Liver (tissue), 9 donors: ENCODE data around the gene ZNF746. TPM values are rescaled to one million over a fixed set of nuclear protein-coding genes. Genes with fewer than 3 reads are reported as not detected.
"Not testable (repeated sequence)": the region's sequence is repeated elsewhere in the genome, so short reads cannot be mapped to it uniquely, and the experiment has no call there.

ENCODE experiments used
- DNase-seq: peaks from one replicate; pipeline ENCODE4 v3.0.0-alpha.2; 2017; ENCODE audit warnings: low spot score
- H3K27ac ChIP-seq, 2 donors: one replicate each; pipeline ENCODE4 v1.7.0; 2013; ENCODE audit warnings: inconsistent platforms in 2 of 2, low read length in 2 of 2, control low read depth in 1 of 2, low read depth in 1 of 2, mild to moderate bottlenecking in 1 of 2
- H3K27me3 ChIP-seq, 4 donors: one replicate each; pipeline versions ENCODE4 v1.6.1 to v1.7.0; 2013; ENCODE audit warnings: low read length in 3 of 4, inconsistent platforms in 1 of 4, mild to moderate bottlenecking in 1 of 4, moderate library complexity in 1 of 4; ENCODE audit not compliant: control insufficient read depth in 4 of 4, insufficient read depth in 4 of 4
- H3K36me3 ChIP-seq, 4 donors: one replicate each; pipeline versions ENCODE4 v1.6.1 to v1.7.0; 2013; ENCODE audit warnings: low read length in 3 of 4, mild to moderate bottlenecking in 3 of 4, low read depth in 1 of 4, moderate library complexity in 1 of 4; ENCODE audit not compliant: control insufficient read depth in 4 of 4, insufficient read depth in 3 of 4
- H3K4me1 ChIP-seq, 4 donors: one replicate each; pipeline versions ENCODE4 v1.6.1 to v1.7.0; 2013; ENCODE audit warnings: low read length in 3 of 4, mild to moderate bottlenecking in 3 of 4, moderate library complexity in 1 of 4; ENCODE audit not compliant: control insufficient read depth in 4 of 4, insufficient read depth in 4 of 4
- H3K4me3 ChIP-seq, 3 donors: one replicate each; pipeline versions ENCODE4 v1.6.1 to v1.7.0; 2013; ENCODE audit warnings: low read length in 3 of 3, control low read depth in 1 of 3, low read depth in 1 of 3, mild to moderate bottlenecking in 1 of 3
- H3K9ac ChIP-seq, 2 donors: one replicate each; pipeline ENCODE4 v1.7.0; 2013; ENCODE audit warnings: low read length in 2 of 2, mild to moderate bottlenecking in 2 of 2, moderate library complexity in 2 of 2, control low read depth in 1 of 2, low read depth in 1 of 2
- H3K9me3 ChIP-seq, 4 donors: one replicate each; pipeline versions ENCODE4 v1.6.1 to v1.7.0; 2013; ENCODE audit warnings: low read length in 3 of 4; ENCODE audit not compliant: control insufficient read depth in 4 of 4
- ATF3 ChIP-seq: IDR thresholded peaks from 2 replicates; pipeline ENCODE4 v1.6.1; 2016; ENCODE audit warnings: antibody characterized with exemption
- EGR1 ChIP-seq, 2 donors: IDR thresholded peaks; 2 replicates each; pipeline ENCODE4 v1.6.1; 2016 to 2018; ENCODE audit warnings: antibody characterized with exemption in 2 of 2, low read depth in 2 of 2
- FOXA1 ChIP-seq: IDR thresholded peaks from 2 replicates; pipeline ENCODE4 v1.6.1; 2016; ENCODE audit warnings: antibody characterized with exemption
- FOXA2 ChIP-seq: IDR thresholded peaks from 2 replicates; pipeline ENCODE4 v1.6.1; 2016; ENCODE audit warnings: antibody characterized with exemption
- GABPA ChIP-seq, 2 donors: IDR thresholded peaks in 1 of 2; conservative IDR thresholded peaks in 1 of 2; 2 replicates each; pipeline ENCODE4 v1.6.1; 2016; ENCODE audit warnings: antibody characterized with exemption in 2 of 2, mild to moderate bottlenecking in 1 of 2, moderate library complexity in 1 of 2
- HNF4A ChIP-seq, 2 donors: conservative IDR thresholded peaks; 2 replicates each; pipeline ENCODE4 v1.6.1; 2016; ENCODE audit warnings: antibody characterized with exemption in 2 of 2, mild to moderate bottlenecking in 2 of 2
- HNF4G ChIP-seq: IDR thresholded peaks from 2 replicates; pipeline ENCODE4 v1.6.1; 2016; ENCODE audit warnings: antibody characterized with exemption
- JUND ChIP-seq, 2 donors: IDR thresholded peaks; 2 replicates each; pipeline ENCODE4 v1.6.1; 2016; ENCODE audit warnings: antibody characterized with exemption in 2 of 2
- MAX ChIP-seq: IDR thresholded peaks from 2 replicates; pipeline ENCODE4 v1.6.1; 2016; ENCODE audit warnings: antibody characterized with exemption
- NR2F2 ChIP-seq: IDR thresholded peaks from 2 replicates; pipeline ENCODE4 v1.6.1; 2016; ENCODE audit warnings: antibody characterized with exemption
- RAD21 ChIP-seq, 2 donors: IDR thresholded peaks; 2 replicates each; pipeline ENCODE4 v1.6.1; 2016; ENCODE audit warnings: antibody characterized with exemption in 2 of 2, mild to moderate bottlenecking in 2 of 2
- REST ChIP-seq: IDR thresholded peaks from 2 replicates; pipeline ENCODE4 v1.6.1; 2016; ENCODE audit warnings: antibody characterized with exemption, mild to moderate bottlenecking
- RXRA ChIP-seq, 2 donors: IDR thresholded peaks; 2 replicates each; pipeline ENCODE4 v1.6.1; 2017 to 2018; ENCODE audit warnings: antibody characterized with exemption in 2 of 2, mild to moderate bottlenecking in 1 of 2
- SP1 ChIP-seq: IDR thresholded peaks from 2 replicates; pipeline ENCODE4 v1.6.1; 2018; ENCODE audit warnings: antibody characterized with exemption, mild to moderate bottlenecking
- TAF1 ChIP-seq: conservative IDR thresholded peaks from 2 replicates; pipeline ENCODE4 v1.6.1; 2016; ENCODE audit warnings: antibody characterized with exemption, mild to moderate bottlenecking
- YY1 ChIP-seq: IDR thresholded peaks from 2 replicates; pipeline ENCODE4 v1.6.1; 2016; ENCODE audit warnings: antibody characterized with exemption, mild to moderate bottlenecking
- ZBTB33 ChIP-seq: IDR thresholded peaks from 2 replicates; pipeline ENCODE4 v1.6.1; 2016; ENCODE audit warnings: antibody characterized with exemption
- WGBS: extraction: QIAGEN DNeasy Blood & Tissue Kit; methylation state at CpG from one replicate; pipeline ENCODE4 v1.1.7; 2013; 5-methylcytosine and 5-hydroxymethylcytosine counted together
- polyA plus RNA-seq, 2 donors: library from polyadenylated mRNA; stranded (reverse) in 1 of 2; unstranded in 1 of 2; fragments of 200-250 nt in 1 of 2; fragments of >200 nt in 1 of 2; fragmentation: Nextera tagmentation in 1 of 2; extraction: Ambion mirVana in 1 of 2; gene quantifications; one replicate each; pipeline versions ENCODE4 v1.2.1 to v1.2.3, GENCODE V29; 2013 to 2015
- total RNA-seq, 2 donors: library from RNA; depleted of rRNA; stranded (reverse); fragments of >200 nt; gene quantifications; one replicate each; pipeline ENCODE4 v1.2.3, GENCODE V29; 2014
- TF ChIP-seq, protein P1 (sequence below): fragments of 150-350 bp; IDR thresholded peaks from 2 replicates; pipeline ENCODE4 v1.5.1; 2017; ENCODE audit warnings: improper control_type of control experiment, low read depth, low read length; ENCODE audit not compliant: missing input control
- donor health status: healthy.
- donor health status: healthy.
- donor health status: healthy.
- donor health status: healthy.
- donor health status: healthy.

The ZNF746 gene
- total and polyA plus RNA-seq, 4 donors = 3.8 to 13.5 (median 9.2) TPM

- Histone ChIP-seq H3K36me3 (peaks cover 15 to 38% (median 27%) of the 10 kb centered on the region in 4 donors), H3K4me1 (peaks cover 4 to 30% (median 21%) of the 10 kb centered on the region in 4 donors), H3K9me3 (no peaks in the 10 kb centered on the region), H3K4me3 (no peak overlapping the region), H3K27ac (peak overlapping the region; percentile 17 to 24), H3K9ac (no peak overlapping the region), H3K27me3 (no peaks in the 10 kb centered on the region)
- 52% methylated on average over 6 of the region's 6 CpGs for WGBS
- DNase-seq = no peak
- TF ChIP-seq ZBTB33 (peak; percentile 67), EGR1 (IDR thresholded peaks at IDR 0.05; ENCODE audit: low read depth in 2 of 2) (no peak), GABPA (IDR thresholded peaks at IDR 0.05 in 1 of 2, conservative IDR thresholded peaks at IDR 0.05 in 1 of 2) (peak in 1 of 2 donors; percentile 52), FOXA2 (peak; percentile 80), YY1 (peak; percentile 63), HNF4A (conservative IDR thresholded peaks at IDR 0.05) (peak in 1 of 2 donors; percentile 57), FOXA1 (peak; percentile 72), NR2F2 (no peak), RXRA (IDR thresholded peaks at IDR 0.05) (peak in 1 of 2 donors; percentile 79), JUND (IDR thresholded peaks at IDR 0.05) (peak in 1 of 2 donors; percentile 29), TAF1 (no peak), RAD21 (IDR thresholded peaks at IDR 0.05) (peak in 1 of 2 donors; percentile 25), ATF3 (no peak), REST (no peak), HNF4G (no peak), MAX (peak; percentile 63), SP1 (peak; percentile 14)
- TF ChIP-seq, protein P1, sequence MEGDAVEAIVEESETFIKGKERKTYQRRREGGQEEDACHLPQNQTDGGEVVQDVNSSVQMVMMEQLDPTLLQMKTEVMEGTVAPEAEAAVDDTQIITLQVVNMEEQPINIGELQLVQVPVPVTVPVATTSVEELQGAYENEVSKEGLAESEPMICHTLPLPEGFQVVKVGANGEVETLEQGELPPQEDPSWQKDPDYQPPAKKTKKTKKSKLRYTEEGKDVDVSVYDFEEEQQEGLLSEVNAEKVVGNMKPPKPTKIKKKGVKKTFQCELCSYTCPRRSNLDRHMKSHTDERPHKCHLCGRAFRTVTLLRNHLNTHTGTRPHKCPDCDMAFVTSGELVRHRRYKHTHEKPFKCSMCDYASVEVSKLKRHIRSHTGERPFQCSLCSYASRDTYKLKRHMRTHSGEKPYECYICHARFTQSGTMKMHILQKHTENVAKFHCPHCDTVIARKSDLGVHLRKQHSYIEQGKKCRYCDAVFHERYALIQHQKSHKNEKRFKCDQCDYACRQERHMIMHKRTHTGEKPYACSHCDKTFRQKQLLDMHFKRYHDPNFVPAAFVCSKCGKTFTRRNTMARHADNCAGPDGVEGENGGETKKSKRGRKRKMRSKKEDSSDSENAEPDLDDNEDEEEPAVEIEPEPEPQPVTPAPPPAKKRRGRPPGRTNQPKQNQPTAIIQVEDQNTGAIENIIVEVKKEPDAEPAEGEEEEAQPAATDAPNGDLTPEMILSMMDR = peak; percentile 12
Observed at GRCh38 chr7:149494738-149495368, 2.8 kb downstream of the ZNF746 start.

GRCh38 chr7:149493975-149494374 is 3.6 kb downstream of the ZNF746 start:
- not testable (repeated sequence) for H3K27me3 ChIP-seq, H3K9me3 ChIP-seq, H3K27ac ChIP-seq, H3K9ac ChIP-seq, DNase-seq, H3K4me3 ChIP-seq
- Histone ChIP-seq H3K4me1 (peaks cover 4 to 30% (median 21%) of the 10 kb centered on the region in 4 donors), H3K36me3 (peaks cover 18 to 43% (median 27%) of the 10 kb centered on the region in 4 donors)
- WGBS = 94% methylated on average over 18 of the region's 20 CpGs
